ENCODE measurements around the gene IFNGR1.

IFNGR1 gene

GRCh38 chr6:137247724-137248123, 28.5 kb upstream of the IFNGR1 start:
- H3K4me3 ChIP-seq (ENCODE audit: low read depth, low read length): no peak overlapping the region
- TF ChIP-seq CTCF (IDR thresholded peaks at IDR 0.05; ENCODE audit: low read depth, low read length): no peak

DNA sequence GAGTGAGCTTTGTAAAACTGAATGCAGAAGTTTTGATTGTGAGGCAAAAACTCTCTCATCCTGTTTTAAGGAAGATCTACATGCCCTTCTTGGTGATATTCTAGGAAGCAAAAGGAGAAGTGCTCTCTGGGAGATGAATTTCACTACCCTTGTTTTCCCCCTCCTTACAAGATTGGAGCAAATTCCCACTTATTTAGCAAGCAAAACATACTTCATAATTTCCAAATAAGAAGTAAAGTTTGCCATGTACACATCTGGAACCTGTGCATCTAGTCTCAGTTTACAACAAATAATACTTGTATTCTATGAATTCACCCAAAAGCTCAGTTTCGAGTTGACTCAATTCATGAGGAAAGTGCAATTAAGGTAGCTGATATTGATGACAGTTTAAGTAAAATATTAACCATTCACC, 27.6 kb upstream of the IFNGR1 start:
- no peak for TF ChIP-seq CTCF (IDR thresholded peaks at IDR 0.05; ENCODE audit: low read depth, low read length)

DNA sequence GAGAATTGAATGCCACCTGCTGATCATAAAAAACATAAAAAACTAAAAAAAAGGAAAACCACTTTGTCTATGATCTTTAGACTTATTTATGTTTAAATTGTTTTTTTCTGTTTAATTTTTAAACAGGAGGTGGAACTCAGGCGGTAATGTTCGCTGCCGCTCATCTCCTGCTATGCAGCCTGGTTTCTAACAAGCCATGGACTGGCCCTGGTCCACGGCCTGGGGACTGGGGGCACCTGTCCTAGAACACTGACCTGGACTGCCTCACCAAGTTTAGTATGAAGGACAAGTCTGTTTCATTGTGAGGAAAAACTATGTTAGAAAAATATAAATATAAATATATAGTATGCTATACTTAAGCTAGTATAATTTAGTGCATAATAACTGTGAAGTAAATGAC, 27.0 kb upstream of the IFNGR1 start:
- no peak overlapping the region for H3K4me3 ChIP-seq (ENCODE audit: low read depth, low read length)
- TF ChIP-seq CTCF (IDR thresholded peaks at IDR 0.05; ENCODE audit: low read depth, low read length): no peak

More for the DNA sequence above, 27.6 kb upstream of the IFNGR1 start:
- no peak overlapping the region for H3K4me3 ChIP-seq (ENCODE audit: low read depth, low read length)

DNA sequence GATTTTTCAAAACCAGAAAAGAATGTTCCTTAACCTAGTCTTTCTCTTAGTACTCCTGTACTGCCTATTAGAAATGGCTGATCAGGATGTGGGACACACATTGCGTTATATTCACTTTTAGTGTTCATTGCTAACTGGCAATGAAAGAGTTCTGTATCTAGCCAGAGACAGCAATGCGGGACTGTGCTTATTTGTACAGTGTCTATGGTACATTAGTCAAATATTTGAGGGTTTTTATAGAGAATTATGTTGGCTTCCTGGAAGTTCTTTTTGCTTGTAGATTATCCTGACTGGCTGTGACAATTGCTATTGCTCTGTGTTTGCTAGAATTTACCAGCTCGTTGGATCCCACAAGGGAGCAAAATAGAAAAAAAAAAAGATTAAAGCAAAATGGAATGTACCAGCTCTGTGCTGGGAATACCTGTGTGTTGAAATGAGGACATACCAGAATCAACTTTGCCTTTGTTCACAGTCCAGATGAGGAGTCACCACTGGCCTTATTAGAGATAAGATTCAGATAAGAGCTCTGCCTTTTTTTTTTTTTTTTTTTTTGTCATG, 22.4 kb upstream of the IFNGR1 start:
- TF ChIP-seq CTCF (IDR thresholded peaks at IDR 0.05; ENCODE audit: low read depth, low read length): no peak
- no peak overlapping the region for H3K4me3 ChIP-seq (ENCODE audit: low read depth, low read length)

- no peak for TF ChIP-seq CTCF (IDR thresholded peaks at IDR 0.05; ENCODE audit: low read depth, low read length)
- H3K4me3 ChIP-seq (ENCODE audit: low read depth, low read length): no peak overlapping the region
Measured at GRCh38 chr6:137240168-137240567, 21.0 kb upstream of the IFNGR1 start.

GRCh38 chr6:137237413-137238170, 18.4 kb upstream of the IFNGR1 start:
- no peak for TF ChIP-seq CTCF (IDR thresholded peaks at IDR 0.05; ENCODE audit: low read depth, low read length)
- H3K4me3 ChIP-seq (ENCODE audit: low read depth, low read length): no peak overlapping the region

DNA sequence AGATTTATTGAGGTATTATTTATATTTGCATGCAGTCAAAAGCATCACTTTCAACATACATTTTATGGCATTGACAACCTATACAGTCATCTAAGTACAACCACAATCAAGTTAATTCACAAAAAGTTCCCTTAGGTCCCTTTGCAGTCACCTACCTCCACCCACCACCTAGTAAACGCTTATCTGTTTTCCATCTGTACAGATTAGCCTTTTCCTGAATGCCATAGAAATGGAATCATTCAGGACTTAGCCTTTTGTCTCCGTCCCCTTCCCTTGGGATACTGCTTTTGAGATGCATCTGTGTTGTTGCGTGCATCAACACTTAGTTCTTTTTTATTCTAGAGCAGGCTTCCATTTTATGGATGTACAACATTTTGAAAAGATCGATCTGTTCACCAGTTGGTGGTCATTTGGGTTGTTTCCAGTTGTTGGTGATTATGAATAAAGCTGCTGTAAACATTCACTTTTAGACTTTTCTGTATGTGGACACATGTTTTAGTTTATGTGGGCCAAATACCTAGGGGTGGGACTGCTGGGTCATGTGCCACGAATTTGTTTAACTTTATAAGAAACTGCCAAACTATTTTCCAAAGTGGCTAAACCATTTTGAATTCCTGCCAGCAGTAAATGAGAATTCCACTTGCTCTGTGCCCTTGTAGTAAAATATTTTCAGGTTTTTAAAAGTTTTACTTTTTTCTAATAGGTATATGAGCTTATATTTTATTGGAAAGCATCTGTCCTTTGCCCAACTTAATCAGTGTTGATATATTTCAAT, 17.6 kb upstream of the IFNGR1 start:
- H3K4me3 ChIP-seq (ENCODE audit: low read depth, low read length): no peak overlapping the region
- TF ChIP-seq CTCF (IDR thresholded peaks at IDR 0.05; ENCODE audit: low read depth, low read length): no peak
